Right lobe of liver (tissue), 4 donors: Measurements from ENCODE around the gene ASCC1.

Source experiments
- POLR2A ChIP-seq: fragments of 450-650 bp; IDR thresholded peaks from one replicate; pipeline ENCODE4 v1.6.1; 2017; ENCODE audit warnings: antibody characterized with exemption, mild to moderate bottlenecking
- TF ChIP-seq, protein P1 (sequence below), 4 donors: fragments of 200-600 bp in 3 of 4; fragments of 450-650 bp in 1 of 4; IDR thresholded peaks; one replicate each; pipeline versions ENCODE4 v1.5.1 to v1.8.0; 2016 to 2022; ENCODE audit warnings: antibody characterized with exemption in 4 of 4, mild to moderate bottlenecking in 2 of 4
- donor health status: DM: no; HTN: no; CAD: no.
- donor health status: DM: no; HTN: no; CAD: no.
- donor health status: DM: no; HTN: yes; CAD: no.

DNA sequence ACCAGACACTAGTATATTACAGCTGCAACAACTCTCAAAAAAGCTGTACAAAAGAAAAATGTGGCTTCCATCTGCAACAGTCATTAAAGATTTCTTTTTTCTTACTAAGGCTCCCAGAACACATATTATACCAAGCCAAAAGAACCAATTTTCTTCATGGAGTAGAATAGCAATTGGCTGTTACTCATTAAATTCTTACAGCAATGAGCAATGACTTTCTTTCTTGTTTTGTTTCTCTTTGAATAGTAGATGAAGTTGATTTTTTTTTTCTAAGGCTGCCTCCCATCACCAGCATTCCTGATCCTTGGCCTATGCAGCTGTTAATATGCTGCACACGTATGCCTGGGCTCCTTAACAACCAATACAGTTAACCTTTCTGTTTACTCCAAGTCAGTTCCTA, 91.1 kb downstream of the ASCC1 start:
- TF ChIP-seq, protein P1, sequence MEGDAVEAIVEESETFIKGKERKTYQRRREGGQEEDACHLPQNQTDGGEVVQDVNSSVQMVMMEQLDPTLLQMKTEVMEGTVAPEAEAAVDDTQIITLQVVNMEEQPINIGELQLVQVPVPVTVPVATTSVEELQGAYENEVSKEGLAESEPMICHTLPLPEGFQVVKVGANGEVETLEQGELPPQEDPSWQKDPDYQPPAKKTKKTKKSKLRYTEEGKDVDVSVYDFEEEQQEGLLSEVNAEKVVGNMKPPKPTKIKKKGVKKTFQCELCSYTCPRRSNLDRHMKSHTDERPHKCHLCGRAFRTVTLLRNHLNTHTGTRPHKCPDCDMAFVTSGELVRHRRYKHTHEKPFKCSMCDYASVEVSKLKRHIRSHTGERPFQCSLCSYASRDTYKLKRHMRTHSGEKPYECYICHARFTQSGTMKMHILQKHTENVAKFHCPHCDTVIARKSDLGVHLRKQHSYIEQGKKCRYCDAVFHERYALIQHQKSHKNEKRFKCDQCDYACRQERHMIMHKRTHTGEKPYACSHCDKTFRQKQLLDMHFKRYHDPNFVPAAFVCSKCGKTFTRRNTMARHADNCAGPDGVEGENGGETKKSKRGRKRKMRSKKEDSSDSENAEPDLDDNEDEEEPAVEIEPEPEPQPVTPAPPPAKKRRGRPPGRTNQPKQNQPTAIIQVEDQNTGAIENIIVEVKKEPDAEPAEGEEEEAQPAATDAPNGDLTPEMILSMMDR (IDR thresholded peaks at IDR 0.05) = no peak
- TF ChIP-seq POLR2A = no peak
